H1 (cell line): ENCODE data around the gene SLC22A6. TPM values are rescaled to one million over a fixed set of nuclear protein-coding genes. Genes with fewer than 3 reads are reported as not detected.

ENCODE experiments used
- CTCF ChIA-PET: fragments of 300-600 bp; sonication (Branson Sonifier 250); formaldehyde crosslinking; loops from one replicate; lab custom pipeline; 2021; ENCODE audit not compliant: partially characterized antibody; lab: Charles Lee
- POLR2A ChIA-PET: fragments of 300-600 bp; sonication (Branson Sonifier 250); formaldehyde crosslinking; loops from one replicate; lab custom pipeline; 2021; ENCODE audit warnings: inconsistent platforms; ENCODE audit not compliant: partially characterized antibody; lab: Charles Lee
- DNase-seq, 2 experiments: peaks; one replicate each; pipeline versions ENCODE4 v3.0.0 to v3.0.0-alpha.2; 2010 to 2022; ENCODE audit warnings: low spot score in 2 of 2, low read depth in 1 of 2, mixed read lengths in 1 of 2
- FAIRE-seq: peaks from 2 replicates; lab custom pipeline; 2011; peaks lifted over from hg19 to GRCh38; lab: Jason Lieb, UNC
- H2AFZ ChIP-seq: 2 replicates; pipeline ENCODE4 v1.8.1; 2012; ENCODE audit warnings: low read length, inconsistent platforms
- H2AK5ac ChIP-seq: 2 replicates; pipeline ENCODE4 v1.6.1; 2013; ENCODE audit warnings: low read depth, low read length
- H2BK120ac ChIP-seq: replicated peaks from 2 replicates; pipeline ENCODE3; 2013; ENCODE audit warnings: low read depth, low read length, inconsistent platforms
- H2BK12ac ChIP-seq: 2 replicates; pipeline ENCODE4 v1.6.1; 2013; ENCODE audit warnings: low read depth, low read length
- H2BK15ac ChIP-seq: 2 replicates; pipeline ENCODE4 v1.6.1; 2013; ENCODE audit warnings: low read length
- H2BK20ac ChIP-seq: 2 replicates; pipeline ENCODE4 v1.6.1; 2013; ENCODE audit warnings: low read length
- H2BK5ac ChIP-seq: 2 replicates; pipeline ENCODE4 v1.6.1; 2013; ENCODE audit warnings: low read depth, low read length
- H3K14ac ChIP-seq: 2 replicates; pipeline ENCODE4 v1.6.1; 2013; ENCODE audit warnings: inconsistent platforms; ENCODE audit not compliant: insufficient read length
- H3K18ac ChIP-seq: 2 replicates; pipeline ENCODE4 v1.6.1; 2013; ENCODE audit warnings: low read length; ENCODE audit errors: extremely low read depth
- H3K23ac ChIP-seq: 2 replicates; pipeline ENCODE4 v1.6.1; 2013; ENCODE audit warnings: inconsistent platforms; ENCODE audit not compliant: insufficient read length
- H3K23me2 ChIP-seq: 2 replicates; pipeline ENCODE4 v1.6.1; 2013; ENCODE audit warnings: low read depth, low read length
- H3K27ac ChIP-seq: 2 replicates; pipeline ENCODE4 v1.6.1; 2011; ENCODE audit warnings: low read depth, low read length, inconsistent platforms
- H3K27me3 ChIP-seq, 4 experiments: replicated peaks in 1 of 4; 1 replicate in 1 of 4; 2 replicates in 3 of 4; pipeline versions ENCODE4 v1.6.1 to v1.8.1; 2011 to 2013; ENCODE audit warnings: low read length in 3 of 4, mild to moderate bottlenecking in 3 of 4, inconsistent platforms in 2 of 4, mixed read lengths in 2 of 4, moderate library complexity in 1 of 4; ENCODE audit not compliant: control insufficient read depth in 3 of 4, insufficient read depth in 3 of 4; ENCODE audit errors: extremely low read depth in 1 of 4
- H3K36me3 ChIP-seq, 4 experiments: 2 replicates each; pipeline versions ENCODE4 v1.6.1 to v1.8.1; 2011 to 2013; ENCODE audit warnings: mild to moderate bottlenecking in 4 of 4, low read length in 3 of 4, moderate library complexity in 2 of 4, control low read depth in 1 of 4, inconsistent platforms in 1 of 4; ENCODE audit not compliant: insufficient read depth in 4 of 4, control insufficient read depth in 2 of 4
- H3K4ac ChIP-seq: replicated peaks from 2 replicates; pipeline ENCODE3; 2013; ENCODE audit warnings: low read length, low read depth, mixed read lengths, inconsistent platforms; ENCODE audit not compliant: insufficient read length
- H3K4me1 ChIP-seq, 4 experiments: replicated peaks in 1 of 4; 1 replicate in 1 of 4; 2 replicates in 3 of 4; pipeline versions ENCODE4 v1.6.1 to v1.8.1; 2011 to 2013; ENCODE audit warnings: low read length in 3 of 4, inconsistent platforms in 2 of 4, mixed read lengths in 1 of 4; ENCODE audit not compliant: insufficient read depth in 4 of 4, control insufficient read depth in 3 of 4
- H3K4me2 ChIP-seq, 2 experiments: 2 replicates each; pipeline versions ENCODE4 v1.6.1 to v1.8.1; 2011 to 2013; ENCODE audit warnings: low read depth in 2 of 2, low read length in 2 of 2, control low read depth in 1 of 2, inconsistent platforms in 1 of 2, mild to moderate bottlenecking in 1 of 2; ENCODE audit not compliant: insufficient read depth in 1 of 2
- H3K4me3 ChIP-seq, 4 experiments: fragments of 200-600, 300-600 bp in 1 of 4; sonication (generic), shearing (Covaris generic), sonication (Bioruptor Twin) in 1 of 4; 2 replicates each; pipeline versions ENCODE4 v1.5.1 to v1.8.1; 2011 to 2016; ENCODE audit warnings: low read length in 4 of 4, low read depth in 3 of 4, control low read depth in 2 of 4, inconsistent platforms in 2 of 4, mild to moderate bottlenecking in 2 of 4, mixed read lengths in 1 of 4, moderate library complexity in 1 of 4; ENCODE audit not compliant: insufficient read depth in 2 of 4; ENCODE audit errors: extremely low read depth in 1 of 4
- H3K56ac ChIP-seq: replicated peaks from 2 replicates; pipeline ENCODE3; 2013; ENCODE audit warnings: low read depth, mild to moderate bottlenecking, mixed read lengths, low read length, inconsistent platforms; ENCODE audit not compliant: insufficient read length
- H3K79me1 ChIP-seq: 2 replicates; pipeline ENCODE4 v1.6.1; 2013; ENCODE audit warnings: low read depth, low read length, control low read depth
- H3K79me2 ChIP-seq, 2 experiments: 2 replicates each; pipeline versions ENCODE4 v1.6.1 to v1.8.1; 2012 to 2013; ENCODE audit warnings: low read length in 2 of 2, mild to moderate bottlenecking in 2 of 2, inconsistent platforms in 1 of 2; ENCODE audit not compliant: insufficient read depth in 2 of 2, control insufficient read depth in 1 of 2
- H3K9ac ChIP-seq, 4 experiments: replicated peaks in 1 of 4; 1 replicate in 1 of 4; 2 replicates in 3 of 4; pipeline versions ENCODE4 v1.6.1 to v1.8.1; 2011 to 2013; ENCODE audit warnings: low read depth in 3 of 4, low read length in 3 of 4, control low read depth in 2 of 4, mild to moderate bottlenecking in 2 of 4, moderate library complexity in 2 of 4, inconsistent platforms in 1 of 4; ENCODE audit errors: extremely low read depth in 1 of 4
- H3K9me3 ChIP-seq, 2 experiments: 2 replicates each; pipeline versions ENCODE4 v1.6.1 to v1.8.1; 2012 to 2013; ENCODE audit warnings: mild to moderate bottlenecking in 2 of 2, moderate library complexity in 2 of 2, control low read depth in 1 of 2, inconsistent platforms in 1 of 2, low read depth in 1 of 2, low read length in 1 of 2, mixed read lengths in 1 of 2; ENCODE audit not compliant: insufficient read depth in 2 of 2
- H4K20me1 ChIP-seq, 2 experiments: replicated peaks in 1 of 2; 2 replicates each; pipeline versions ENCODE3 to v1.8.1; 2011 to 2013; ENCODE audit warnings: inconsistent platforms in 2 of 2, low read length in 2 of 2, mild to moderate bottlenecking in 1 of 2; ENCODE audit not compliant: insufficient read depth in 2 of 2, control insufficient read depth in 1 of 2
- H4K5ac ChIP-seq: 2 replicates; pipeline ENCODE4 v1.6.1; 2013; ENCODE audit warnings: low read length, low read depth, mixed read lengths, inconsistent platforms; ENCODE audit not compliant: insufficient read length
- H4K8ac ChIP-seq: 2 replicates; pipeline ENCODE4 v1.8.0; 2013; ENCODE audit warnings: mild to moderate bottlenecking, moderate library complexity, low read length, inconsistent platforms; ENCODE audit not compliant: insufficient read depth; ENCODE audit errors: extremely low read depth
- H4K91ac ChIP-seq: replicated peaks from 2 replicates; pipeline ENCODE3; 2013; ENCODE audit warnings: low read length, mixed read lengths, inconsistent platforms; ENCODE audit not compliant: insufficient read length
- ATF2 ChIP-seq: IDR thresholded peaks from 2 replicates; pipeline ENCODE4 v1.6.1; 2012; ENCODE audit warnings: low read length, inconsistent platforms
- CBX5 ChIP-seq: fragments of 300-800, 300-1000 bp; sonication (generic); IDR thresholded peaks from 2 replicates; pipeline ENCODE4 v1.7.1; 2016; ENCODE audit warnings: antibody characterized with exemption, low read length, low read depth
- CEBPB ChIP-seq: IDR thresholded peaks from 2 replicates; pipeline ENCODE4 v1.6.1; 2012; ENCODE audit warnings: low read depth, low read length
- EZH2 ChIP-seq: fragments of 200-600 bp; sonication (generic); IDR thresholded peaks from 2 replicates; pipeline ENCODE4 v1.7.1; 2012; ENCODE audit warnings: low read depth, mild to moderate bottlenecking, moderate library complexity, low read length, inconsistent platforms; ENCODE audit not compliant: severe bottlenecking
- FOSL1 ChIP-seq: IDR thresholded peaks from 2 replicates; pipeline ENCODE4 v1.6.1; 2011; ENCODE audit warnings: mild to moderate bottlenecking, low read depth, low read length, moderate library complexity; ENCODE audit not compliant: insufficient read depth
- KDM1A ChIP-seq: fragments of 200-600, 300-600 bp; sonication (generic); IDR thresholded peaks from 2 replicates; pipeline ENCODE4 v1.7.1; 2016; ENCODE audit warnings: mild to moderate bottlenecking, low read length, borderline replicate concordance
- MAFK ChIP-seq: IDR thresholded peaks from 2 replicates; pipeline ENCODE4 v1.6.1; 2012; ENCODE audit warnings: low read depth, mild to moderate bottlenecking, improper control_type of control experiment, low read length
- POLR2A ChIP-seq, 2 experiments: IDR thresholded peaks; 1 replicate in 1 of 2; 2 replicates in 1 of 2; pipeline ENCODE4 v1.6.1; 2011; ENCODE audit warnings: low read depth in 2 of 2, low read length in 2 of 2, mild to moderate bottlenecking in 2 of 2; ENCODE audit errors: control extremely low read depth in 1 of 2
- POU5F1 ChIP-seq: IDR thresholded peaks from 2 replicates; pipeline ENCODE4 v1.6.1; 2011; ENCODE audit warnings: low read depth, mild to moderate bottlenecking, low read length, moderate library complexity
- RFX5 ChIP-seq: IDR thresholded peaks from 2 replicates; pipeline ENCODE4 v1.6.1; 2011; ENCODE audit warnings: low read depth, low read length, improper control_type of control experiment, borderline replicate concordance
- SAP30 ChIP-seq: fragments of 300-600 bp; sonication (generic); IDR thresholded peaks from 2 replicates; pipeline ENCODE4 v1.7.1; 2012; ENCODE audit warnings: low read length, moderate library complexity, mild to moderate bottlenecking, inconsistent platforms; ENCODE audit not compliant: insufficient read depth, insufficient replicate concordance
- SUZ12 ChIP-seq: fragments of 200-600 bp; sonication (generic); IDR thresholded peaks from 2 replicates; pipeline ENCODE4 v1.6.1; 2012; ENCODE audit warnings: mild to moderate bottlenecking, inconsistent platforms, low read length, moderate library complexity, mixed read lengths
- TBP ChIP-seq: IDR thresholded peaks from 2 replicates; pipeline ENCODE4 v1.6.1; 2011; ENCODE audit warnings: low read depth, low read length, improper control_type of control experiment
- whole genome bisulfite sequencing, 2 experiments: shearing (Covaris generic) in 1 of 2; methylation state at CpG; one replicate each; pipeline versions ENCODE4 v1.1.6 to v1.1.7; 2013 to 2015; ENCODE audit warnings: low lambda C conversion rate in 2 of 2, mixed read lengths in 2 of 2, inconsistent platforms in 1 of 2, low coverage in 1 of 2, missing lambda C conversion rate in 1 of 2; ENCODE audit not compliant: insufficient replicate concordance in 2 of 2, insufficient coverage in 1 of 2, insufficient read length in 1 of 2; ENCODE audit errors: extremely low coverage in 1 of 2, missing lambda C conversion rate in 1 of 2; 5-methylcytosine and 5-hydroxymethylcytosine counted together
- polyA plus RNA-seq, 7 experiments: library from polyadenylated mRNA; depleted of rRNA in 3 of 7; stranded (reverse) in 5 of 7; unstranded in 2 of 7; fragments of >200 nt in 5 of 7; fragments of 200-250 nt in 2 of 7; gene quantifications; 1 replicate in 5 of 7; 2 replicates in 1 of 7; 4 replicates in 1 of 7; pipeline versions ENCODE4 v1.2.1 to v1.2.3, GENCODE V29; 2011 to 2013; ENCODE audit warnings: missing spikeins in 2 of 7, mixed read lengths in 2 of 7
- total RNA-seq: library from RNA; stranded (reverse); fragmentation: NEBNext Ultra II Directional; extraction: Animal tissue kit (Norgen Biotek cat#: 25700); gene quantifications from 2 replicates; pipeline ENCODE4 v1.2.1, GENCODE V29; 2021

Gene SLC22A6
- total and polyA plus RNA-seq, 2 of the 8 experiments (the other 6 are each of a cell fraction or from before 2014, with no cell fraction given) = not detected

- no peak overlapping the region for H3K4ac ChIP-seq
- no peak overlapping the region for H3K4me3 ChIP-seq
- H3K23me2 ChIP-seq = no peaks in the 10 kb centered on the region
- H4K91ac ChIP-seq = no peak overlapping the region
- ChIA-PET CTCF (no interaction called here), POLR2A (no interaction called here)
- H3K4me1 ChIP-seq = 0 out of 7 replicates have a peak, but pooled peaks cover 0 to 3% (median 0%) of the 10 kb centered on the region in 4 experiments
- no peaks in the 10 kb centered on the region for H4K20me1 ChIP-seq
- DNase-seq (no peak), FAIRE-seq (no peak)
- H4K5ac ChIP-seq = no peak overlapping the region
- H2BK20ac ChIP-seq = no peak overlapping the region
- no peaks in the 10 kb centered on the region for H3K27me3 ChIP-seq
- no peak overlapping the region for H2BK5ac ChIP-seq
- 92% methylated on average over 4 of the region's 4 CpGs; no CpG with 5 or more reads in 1 of the 2 experiments for WGBS, 2 experiments
- H3K36me3 ChIP-seq = no peaks in the 10 kb centered on the region
- no peaks in the 10 kb centered on the region for H3K9me3 ChIP-seq
- no peak overlapping the region for H3K23ac ChIP-seq
- H3K18ac ChIP-seq = no peak overlapping the region
- no peak overlapping the region for H4K8ac ChIP-seq
- no peak overlapping the region for H3K56ac ChIP-seq
- H3K9ac ChIP-seq = no peak overlapping the region
- no peak overlapping the region for H2BK120ac ChIP-seq
- H2AFZ ChIP-seq = no peak overlapping the region
- no peaks in the 10 kb centered on the region for H3K79me2 ChIP-seq
- no peak overlapping the region for H2AK5ac ChIP-seq
- no peak overlapping the region for H2BK12ac ChIP-seq
- no peak overlapping the region for H3K27ac ChIP-seq
- H3K14ac ChIP-seq = no peak overlapping the region
- no peak overlapping the region for H2BK15ac ChIP-seq
- H3K79me1 ChIP-seq = no peaks in the 10 kb centered on the region
- H3K4me2 ChIP-seq = no peak overlapping the region
- no peak for TF ChIP-seq TBP
- no peak for TF ChIP-seq RFX5
- no peak for TF ChIP-seq CBX5
- no peak for TF ChIP-seq POU5F1
- TF ChIP-seq SUZ12 = no peak
- no peak for TF ChIP-seq FOSL1
- TF ChIP-seq KDM1A = no peak
- no peak for TF ChIP-seq ATF2
- TF ChIP-seq POLR2A (IDR thresholded peaks at IDR 0.05; ENCODE audit: control extremely low read depth in 1 of 2, low read depth in 2 of 2, low read length in 2 of 2) = no peak
- TF ChIP-seq CEBPB = no peak
- no peak for TF ChIP-seq MAFK
- no peak for TF ChIP-seq SAP30
- no peak for TF ChIP-seq EZH2
Measured at GRCh38 chr11:62953811-62954210, 31.0 kb downstream of the SLC22A6 start.
